Astrocyte (in vitro differentiated cells and primary cell): ENCODE data around the gene NDUFC1. TPM values are rescaled to one million over a fixed set of nuclear protein-coding genes. Genes with fewer than 3 reads are reported as not detected.

ENCODE experiments used
- DNase-seq: peaks from one replicate; pipeline ENCODE4 v3.0.0-alpha.2; 2010; ENCODE audit warnings: low read depth
- FAIRE-seq: peaks from 2 replicates; lab custom pipeline; 2011; peaks lifted over from hg19 to GRCh38; lab: Jason Lieb, UNC
- H2AFZ ChIP-seq: 2 replicates; pipeline ENCODE4 v1.6.0; 2012; ENCODE audit warnings: low read depth, low read length, inconsistent platforms
- H3K27ac ChIP-seq: 2 replicates; pipeline ENCODE4 v1.5.1; 2011; ENCODE audit warnings: low read depth, low read length, inconsistent platforms
- H3K27me3 ChIP-seq: 2 replicates; pipeline ENCODE4 v1.6.0; 2011; ENCODE audit warnings: low read length, inconsistent platforms; ENCODE audit not compliant: insufficient read depth
- H3K36me3 ChIP-seq: 2 replicates; pipeline ENCODE4 v1.5.1; 2011; ENCODE audit warnings: low read length, inconsistent platforms; ENCODE audit not compliant: insufficient read depth
- H3K4me1 ChIP-seq: 2 replicates; pipeline ENCODE4 v1.5.1; 2011; ENCODE audit warnings: low read length, inconsistent platforms; ENCODE audit not compliant: insufficient read depth
- H3K4me2 ChIP-seq: 2 replicates; pipeline ENCODE4 v1.6.0; 2012; ENCODE audit warnings: low read length, inconsistent platforms
- H3K4me3 ChIP-seq: 2 replicates; pipeline ENCODE4 v1.5.1; 2011; ENCODE audit warnings: low read depth, mild to moderate bottlenecking, low read length, inconsistent platforms; ENCODE audit not compliant: insufficient read depth
- H3K79me2 ChIP-seq: 2 replicates; pipeline ENCODE4 v1.6.0; 2012; ENCODE audit warnings: mild to moderate bottlenecking, low read length, inconsistent platforms; ENCODE audit not compliant: insufficient read depth
- H3K9ac ChIP-seq: 2 replicates; pipeline ENCODE4 v1.6.0; 2012; ENCODE audit warnings: mild to moderate bottlenecking, low read length, inconsistent platforms
- H3K9me3 ChIP-seq: 2 replicates; pipeline ENCODE4 v1.5.1; 2012; ENCODE audit warnings: low read depth, mild to moderate bottlenecking, low read length, inconsistent platforms; ENCODE audit not compliant: insufficient read depth
- H4K20me1 ChIP-seq: 2 replicates; pipeline ENCODE4 v1.6.0; 2012; ENCODE audit warnings: low read length, inconsistent platforms; ENCODE audit not compliant: insufficient read depth
- H3K27ac Mint-ChIP-seq: one replicate; pipeline ENCODE4 v1.8.0; 2021; ENCODE audit warnings: mild to moderate bottlenecking, mixed read lengths; ENCODE audit not compliant: unreplicated experiment
- H3K27me3 Mint-ChIP-seq: one replicate; pipeline ENCODE4 v1.8.0; 2021; ENCODE audit warnings: low read depth, mixed read lengths; ENCODE audit not compliant: unreplicated experiment
- H3K36me3 Mint-ChIP-seq: one replicate; pipeline ENCODE4 v1.8.0; 2021; ENCODE audit warnings: low read depth, mixed read lengths; ENCODE audit not compliant: unreplicated experiment
- H3K4me1 Mint-ChIP-seq: one replicate; pipeline ENCODE4 v1.8.0; 2021; ENCODE audit warnings: low read depth, mixed read lengths; ENCODE audit not compliant: unreplicated experiment
- H3K4me3 Mint-ChIP-seq: one replicate; pipeline ENCODE4 v1.8.0; 2021; ENCODE audit warnings: mild to moderate bottlenecking, moderate library complexity, mixed read lengths; ENCODE audit not compliant: unreplicated experiment
- H3K9me3 Mint-ChIP-seq: one replicate; pipeline ENCODE4 v1.8.0; 2021; ENCODE audit warnings: mild to moderate bottlenecking, mixed read lengths; ENCODE audit not compliant: unreplicated experiment
- EZH2 ChIP-seq: IDR thresholded peaks from 2 replicates; pipeline ENCODE4 v1.6.1; 2012; ENCODE audit warnings: mild to moderate bottlenecking, low read length, inconsistent platforms; ENCODE audit not compliant: insufficient read depth
- total RNA-seq: library from RNA; stranded (reverse); gene quantifications from 2 replicates; pipeline ENCODE4 v1.2.1, GENCODE V29; 2021
- TF ChIP-seq, protein P1 (sequence below): IDR thresholded peaks from 2 replicates; pipeline ENCODE4 v1.5.1; 2011; ENCODE audit warnings: low read depth, mild to moderate bottlenecking, inconsistent platforms, low read length, moderate library complexity; ENCODE audit not compliant: insufficient read depth

NDUFC1 gene
- total RNA-seq, 1 donor from 2014 or later: 49.2 TPM

DNA sequence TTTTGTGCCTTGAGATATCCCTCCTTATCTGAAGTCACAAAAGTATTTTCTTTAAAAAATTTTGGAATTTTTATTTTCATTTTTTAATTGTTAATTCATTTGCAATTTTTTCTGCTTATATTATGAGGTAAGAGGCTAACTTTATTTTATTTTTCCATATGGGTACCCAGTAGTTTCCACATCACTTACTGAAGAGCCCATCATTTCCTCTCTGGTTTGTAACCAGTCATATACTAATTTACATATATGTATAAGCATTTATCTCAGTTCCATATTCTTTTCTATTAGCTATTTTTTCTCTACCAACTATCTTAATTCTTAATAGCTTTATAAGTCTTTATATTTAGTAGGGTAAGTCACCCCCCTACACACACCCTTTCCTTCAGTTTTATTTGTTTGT lies 49.2 kb downstream of the NDUFC1 start:
- Mint-ChIP-seq H3K27me3 (no peaks in the 10 kb centered on the region), H3K4me1 (peaks cover 6% of the 10 kb centered on the region), H3K4me3 (no peak overlapping the region), H3K9me3 (no peaks in the 10 kb centered on the region), H3K36me3 (peaks cover 2% of the 10 kb centered on the region), H3K27ac (no peak overlapping the region)
- Histone ChIP-seq H3K9me3 (no peaks in the 10 kb centered on the region), H3K36me3 (no peaks in the 10 kb centered on the region), H3K4me2 (no peak overlapping the region), H3K79me2 (no peaks in the 10 kb centered on the region), H3K27me3 (no peaks in the 10 kb centered on the region), H3K9ac (no peak overlapping the region), H2AFZ (no peak overlapping the region), H3K4me3 (no peak overlapping the region), H4K20me1 (no peaks in the 10 kb centered on the region), H3K27ac (no peak overlapping the region), H3K4me1 (peaks cover 5% of the 10 kb centered on the region)
- TF ChIP-seq, protein P1, sequence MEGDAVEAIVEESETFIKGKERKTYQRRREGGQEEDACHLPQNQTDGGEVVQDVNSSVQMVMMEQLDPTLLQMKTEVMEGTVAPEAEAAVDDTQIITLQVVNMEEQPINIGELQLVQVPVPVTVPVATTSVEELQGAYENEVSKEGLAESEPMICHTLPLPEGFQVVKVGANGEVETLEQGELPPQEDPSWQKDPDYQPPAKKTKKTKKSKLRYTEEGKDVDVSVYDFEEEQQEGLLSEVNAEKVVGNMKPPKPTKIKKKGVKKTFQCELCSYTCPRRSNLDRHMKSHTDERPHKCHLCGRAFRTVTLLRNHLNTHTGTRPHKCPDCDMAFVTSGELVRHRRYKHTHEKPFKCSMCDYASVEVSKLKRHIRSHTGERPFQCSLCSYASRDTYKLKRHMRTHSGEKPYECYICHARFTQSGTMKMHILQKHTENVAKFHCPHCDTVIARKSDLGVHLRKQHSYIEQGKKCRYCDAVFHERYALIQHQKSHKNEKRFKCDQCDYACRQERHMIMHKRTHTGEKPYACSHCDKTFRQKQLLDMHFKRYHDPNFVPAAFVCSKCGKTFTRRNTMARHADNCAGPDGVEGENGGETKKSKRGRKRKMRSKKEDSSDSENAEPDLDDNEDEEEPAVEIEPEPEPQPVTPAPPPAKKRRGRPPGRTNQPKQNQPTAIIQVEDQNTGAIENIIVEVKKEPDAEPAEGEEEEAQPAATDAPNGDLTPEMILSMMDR: no peak
- TF ChIP-seq EZH2: no peak
- DNase-seq (no peak), FAIRE-seq (no peak)

GRCh38 chr4:139247700-139248238 lies 54.5 kb downstream of the NDUFC1 start:
- no peak overlapping the region for H3K27ac ChIP-seq
- H3K27me3 Mint-ChIP-seq: no peaks in the 10 kb centered on the region
- peaks cover 21% of the 10 kb centered on the region for H3K4me1 ChIP-seq
- peaks cover 2% of the 10 kb centered on the region for H3K36me3 Mint-ChIP-seq
- no peak overlapping the region for H3K27ac Mint-ChIP-seq
- H3K4me2 ChIP-seq: no peak overlapping the region
- TF ChIP-seq, protein P1: no peak
- no peak for TF ChIP-seq EZH2
- peaks cover 14% of the 10 kb centered on the region for H3K4me1 Mint-ChIP-seq
- H3K4me3 Mint-ChIP-seq: no peak overlapping the region
- no peak for FAIRE-seq
- H4K20me1 ChIP-seq: no peaks in the 10 kb centered on the region
- H3K9me3 ChIP-seq: no peaks in the 10 kb centered on the region
- H2AFZ ChIP-seq: no peak overlapping the region
- H3K36me3 ChIP-seq: no peaks in the 10 kb centered on the region
- no peaks in the 10 kb centered on the region for H3K9me3 Mint-ChIP-seq
- H3K27me3 ChIP-seq: no peaks in the 10 kb centered on the region
- H3K9ac ChIP-seq: no peak overlapping the region
- no peak overlapping the region for H3K4me3 ChIP-seq
- no peaks in the 10 kb centered on the region for H3K79me2 ChIP-seq
- no peak for DNase-seq

DNA sequence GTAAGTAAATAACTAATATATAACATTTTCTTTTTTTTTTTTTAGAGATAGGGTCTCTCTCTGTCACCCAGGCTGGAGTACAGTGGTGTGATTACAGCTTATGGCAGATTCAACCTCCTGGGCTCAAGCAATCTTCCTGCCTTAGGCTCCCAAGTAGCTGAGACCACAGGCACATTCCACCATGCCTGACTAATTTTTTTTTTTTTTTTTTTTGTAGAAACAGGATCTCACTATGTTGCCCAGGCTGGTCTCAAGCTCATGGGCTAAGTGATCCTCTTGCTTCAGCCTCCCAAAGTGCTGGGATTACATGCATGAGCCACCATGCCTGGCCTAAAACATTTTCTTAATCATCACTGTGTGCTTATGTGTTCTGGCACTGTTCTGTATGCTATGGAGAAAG lies 55.0 kb downstream of the NDUFC1 start:
- H3K27me3 ChIP-seq: no peaks in the 10 kb centered on the region
- H3K4me3 ChIP-seq: no peak overlapping the region
- no peaks in the 10 kb centered on the region for H3K9me3 ChIP-seq
- H3K4me1 ChIP-seq: peaks cover 26% of the 10 kb centered on the region
- H3K79me2 ChIP-seq: no peaks in the 10 kb centered on the region
- Mint-ChIP-seq H3K9me3 (no peaks in the 10 kb centered on the region), H3K4me3 (no peak overlapping the region), H3K27me3 (no peaks in the 10 kb centered on the region), H3K36me3 (peaks cover 2% of the 10 kb centered on the region), H3K27ac (no peak overlapping the region), H3K4me1 (peaks cover 19% of the 10 kb centered on the region)
- H3K27ac ChIP-seq: no peak overlapping the region
- H3K9ac ChIP-seq: no peak overlapping the region
- DNase-seq: peak; percentile 38
- H4K20me1 ChIP-seq: no peaks in the 10 kb centered on the region
- H3K4me2 ChIP-seq: no peak overlapping the region
- TF ChIP-seq, protein P1: no peak
- TF ChIP-seq EZH2: no peak
- H3K36me3 ChIP-seq: no peaks in the 10 kb centered on the region
- H2AFZ ChIP-seq: no peak overlapping the region
- no peak for FAIRE-seq
